OCI-M2 (cell line): ENCODE measurements around the gene TBX15.
"Not testable (repeated sequence)": the region's sequence is repeated elsewhere in the genome, so short reads cannot be mapped to it uniquely, and the experiment has no call there.

Experiments used
- DNase-seq: peaks from one replicate; lab custom pipeline; 2025; ENCODE audit not compliant: unreplicated experiment; lab: John Stamatoyannopoulos, UW

TBX15 gene

DNA sequence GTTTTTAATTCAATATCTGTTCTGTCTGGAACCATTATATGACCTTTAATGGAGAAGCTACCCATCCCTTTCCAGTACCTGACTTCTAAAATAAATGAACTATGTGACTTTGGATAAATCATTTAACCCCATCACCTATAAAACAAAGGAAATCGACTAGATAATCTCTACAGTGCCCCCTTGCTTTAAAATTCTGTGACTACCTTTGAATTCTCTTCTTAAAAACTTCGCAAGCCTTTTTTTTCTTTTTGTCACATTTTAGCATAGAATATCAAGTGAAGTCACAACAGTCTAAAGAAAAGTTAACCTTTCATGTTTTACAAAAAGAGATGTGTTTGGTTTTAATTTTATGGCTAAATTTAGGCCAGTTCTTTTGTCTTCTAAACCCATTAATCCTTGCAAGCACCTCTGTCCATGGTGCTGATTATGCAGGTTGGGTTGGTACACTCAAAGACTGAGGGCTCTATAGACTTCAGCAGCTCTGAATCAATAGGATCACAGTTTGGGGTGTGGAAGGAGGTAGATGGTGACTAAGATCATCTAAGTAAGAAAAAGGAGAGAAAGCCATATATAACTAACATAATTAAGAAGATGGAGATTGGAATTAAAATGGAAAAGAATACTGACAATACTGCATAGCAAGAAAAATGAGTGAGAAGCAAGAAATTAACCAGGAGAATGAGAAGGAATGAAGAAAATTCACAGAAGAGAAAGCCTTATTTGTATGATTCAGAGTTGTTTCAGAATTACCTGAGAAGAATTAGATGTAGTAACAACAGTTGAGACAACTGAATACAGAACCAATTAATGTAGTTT lies 59.2 kb downstream of the TBX15 start:
- no peak for DNase-seq

DNA sequence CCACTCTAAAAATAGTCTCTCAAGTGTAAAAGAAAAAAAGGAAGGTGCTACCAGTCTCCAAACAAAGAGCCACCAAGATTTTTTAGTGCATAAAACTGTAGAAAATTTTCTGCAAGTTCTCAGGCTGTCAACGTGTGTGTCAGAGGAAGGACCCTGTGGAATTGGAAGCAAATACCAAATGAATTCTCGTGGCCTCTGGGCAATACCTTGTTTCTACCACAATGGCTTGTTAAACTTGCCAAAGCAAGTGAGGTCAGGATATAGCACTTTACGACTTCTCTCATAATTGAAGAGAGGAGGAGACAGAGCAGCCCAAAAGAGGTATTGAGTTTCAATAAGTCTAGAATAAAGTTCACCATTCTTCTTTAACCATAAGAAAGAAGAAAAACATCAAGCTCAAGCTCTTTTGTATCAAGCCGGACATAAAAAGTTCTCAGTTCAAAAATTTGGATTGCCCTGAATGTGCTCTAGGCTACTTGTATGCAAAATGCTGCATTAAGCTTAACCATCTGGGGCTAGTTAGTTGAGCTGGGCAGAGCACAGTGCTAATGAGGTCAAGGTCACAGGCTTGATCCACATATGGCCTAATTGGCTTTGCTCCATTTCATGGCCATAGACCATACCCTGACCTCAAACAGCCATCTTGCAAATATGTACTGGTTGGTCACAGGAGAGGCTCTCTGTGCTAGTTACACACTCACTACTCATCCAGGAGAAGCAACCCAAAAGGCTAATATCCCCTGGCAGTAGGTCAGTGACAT lies 60.5 kb downstream of the TBX15 start:
- no peak for DNase-seq

DNA sequence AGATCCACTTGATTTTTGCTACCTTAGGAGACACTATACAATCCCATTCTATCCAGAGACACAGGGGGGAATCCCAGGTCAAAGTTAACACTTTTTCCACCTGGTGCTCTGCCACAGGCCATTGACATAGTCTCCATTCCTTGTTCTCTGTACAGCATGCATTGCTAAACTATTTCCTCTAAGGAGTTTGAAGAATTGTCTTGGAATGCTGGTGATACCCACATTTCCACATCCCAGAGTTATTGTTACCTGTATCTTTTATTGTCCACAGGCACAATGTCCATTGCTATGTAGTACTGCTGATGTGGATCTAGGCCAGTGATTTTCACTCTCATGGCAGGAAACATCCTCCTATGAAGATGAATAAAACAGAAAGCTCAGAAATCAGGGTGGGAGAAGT lies 61.9 kb downstream of the TBX15 start:
- DNase-seq, result no peak

DNA sequence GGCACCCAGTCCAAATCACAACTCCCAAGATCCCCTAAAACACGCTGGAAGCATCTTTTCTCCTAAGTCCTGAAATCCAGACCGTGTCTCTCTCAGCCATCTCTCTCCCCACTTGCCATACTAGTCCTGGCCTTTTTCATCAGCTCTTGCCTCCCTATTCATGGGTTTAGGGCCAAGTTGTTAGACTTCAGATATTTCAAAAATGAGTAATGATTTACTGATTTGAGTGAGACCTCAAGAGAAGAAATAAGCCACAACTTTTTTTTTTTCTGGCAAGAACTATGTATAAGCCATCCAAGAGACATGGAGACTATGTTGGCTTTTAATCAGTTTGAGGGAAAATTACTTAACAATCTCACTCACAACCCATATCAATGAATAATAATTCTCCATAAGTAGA lies 62.5 kb downstream of the TBX15 start:
- DNase-seq, result no peak

DNA sequence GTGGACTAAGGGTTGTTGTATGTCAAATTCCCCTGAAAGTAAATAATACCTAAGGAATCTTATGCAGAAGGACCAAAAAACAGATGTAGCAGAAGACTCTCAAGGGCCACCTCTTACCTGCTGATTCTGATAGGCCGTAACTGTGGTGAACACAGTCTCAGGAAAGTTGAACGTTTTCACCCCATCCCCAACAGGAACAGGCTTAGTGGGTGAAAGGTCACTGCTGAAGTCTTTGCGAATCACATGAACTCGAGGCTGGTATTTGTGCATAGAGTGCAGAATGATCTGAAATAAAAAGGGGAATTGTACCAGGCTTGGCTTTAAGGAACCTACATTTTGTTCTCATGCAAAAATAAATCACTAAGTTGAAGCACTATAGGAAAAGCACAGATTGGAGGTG lies 64.8 kb downstream of the TBX15 start:
- DNase-seq, result no peak

DNA sequence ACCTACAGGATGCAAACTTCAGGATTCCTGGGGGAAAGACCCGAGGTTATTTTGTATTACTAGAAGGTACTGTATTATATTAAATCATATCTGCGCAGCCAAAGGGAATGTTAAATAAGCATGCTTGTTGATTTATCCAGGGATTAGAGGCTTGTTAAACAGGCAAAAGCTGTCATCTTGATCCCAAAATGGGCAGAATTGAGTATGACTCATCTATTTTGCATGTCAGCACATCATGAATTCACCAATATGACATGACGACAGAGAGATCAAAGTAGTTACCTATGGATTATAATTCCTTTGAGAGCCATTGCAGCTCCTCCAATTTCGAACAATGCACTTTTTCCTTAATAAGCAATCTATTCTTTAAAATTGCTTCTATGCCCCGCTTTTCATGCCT lies 66.1 kb downstream of the TBX15 start:
- DNase-seq, result no peak

DNA sequence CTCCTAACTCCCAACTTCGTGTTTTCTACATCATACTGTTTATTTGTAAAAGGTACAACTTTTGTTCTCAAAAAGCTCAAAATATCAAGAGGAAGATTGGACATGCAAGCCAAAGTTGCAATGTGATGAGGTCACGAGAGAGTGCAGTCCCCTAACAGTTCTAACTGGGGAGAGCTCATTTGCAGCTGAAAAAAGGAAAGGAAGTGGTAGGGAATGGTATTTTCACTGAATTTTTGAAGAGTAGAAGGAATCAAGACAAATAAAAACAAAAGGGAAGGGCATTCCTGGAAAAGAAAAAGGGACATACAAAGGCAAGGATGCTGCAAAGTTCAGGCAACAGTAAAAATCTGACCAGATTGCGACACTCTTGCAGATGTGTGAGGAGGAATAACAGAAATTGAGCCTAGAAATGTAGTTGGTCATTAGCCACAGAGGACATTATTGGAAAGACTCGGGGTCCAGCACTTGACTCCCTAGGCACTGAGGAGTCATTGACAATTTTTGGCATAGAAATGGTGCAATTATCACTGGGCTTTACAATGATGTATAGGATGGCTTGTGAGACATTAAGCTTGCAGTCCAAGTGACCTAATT lies 67.9 kb downstream of the TBX15 start:
- no peak for DNase-seq

DNA sequence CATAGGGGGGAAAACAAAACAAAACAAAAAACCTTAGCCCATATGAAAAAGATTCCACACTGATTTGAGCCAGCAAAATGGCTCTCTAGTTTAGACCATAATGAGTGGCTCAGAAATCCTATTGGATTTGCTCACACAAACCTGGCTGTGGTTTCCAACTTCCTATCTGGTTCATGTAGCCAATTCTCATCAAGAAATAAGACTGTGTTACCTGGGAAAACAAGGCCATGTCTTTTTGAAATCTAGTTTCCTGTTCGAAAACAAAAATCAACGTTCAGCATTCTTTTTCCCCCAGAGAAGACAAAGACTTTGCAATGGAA lies 69.2 kb downstream of the TBX15 start:
- DNase-seq, result no peak

DNA sequence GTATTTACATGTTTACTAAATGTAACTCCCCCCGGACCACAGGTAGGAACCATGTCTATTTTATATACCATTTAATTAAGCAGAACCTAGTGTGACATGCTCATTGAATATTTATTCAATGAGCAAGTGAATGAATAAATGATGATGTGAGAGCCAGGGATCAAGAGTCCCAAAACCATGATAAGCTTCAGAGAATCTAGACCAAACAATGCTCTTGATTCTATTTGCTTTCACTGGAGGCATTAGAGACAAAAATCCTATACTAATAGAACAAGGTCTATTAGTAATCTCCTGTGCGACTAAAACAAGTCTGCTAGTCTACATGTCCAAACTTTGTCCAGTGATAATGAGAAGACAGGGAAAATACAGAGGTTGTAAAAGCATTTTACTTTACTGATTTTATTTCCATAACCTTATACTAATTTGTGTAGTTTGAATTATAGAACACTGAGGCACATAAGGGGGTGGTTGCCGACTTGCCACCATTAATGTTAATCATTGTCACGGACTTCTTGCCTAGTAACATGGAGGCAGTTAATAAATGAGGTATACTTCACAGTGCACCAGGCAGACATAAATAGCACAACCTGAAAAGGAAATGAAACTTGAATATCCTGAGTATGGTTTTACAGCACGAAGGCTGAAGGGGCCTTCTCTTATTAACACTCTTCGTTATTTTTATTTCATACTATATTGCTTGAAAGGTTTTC lies 69.8 kb downstream of the TBX15 start:
- DNase-seq, result no peak

DNA sequence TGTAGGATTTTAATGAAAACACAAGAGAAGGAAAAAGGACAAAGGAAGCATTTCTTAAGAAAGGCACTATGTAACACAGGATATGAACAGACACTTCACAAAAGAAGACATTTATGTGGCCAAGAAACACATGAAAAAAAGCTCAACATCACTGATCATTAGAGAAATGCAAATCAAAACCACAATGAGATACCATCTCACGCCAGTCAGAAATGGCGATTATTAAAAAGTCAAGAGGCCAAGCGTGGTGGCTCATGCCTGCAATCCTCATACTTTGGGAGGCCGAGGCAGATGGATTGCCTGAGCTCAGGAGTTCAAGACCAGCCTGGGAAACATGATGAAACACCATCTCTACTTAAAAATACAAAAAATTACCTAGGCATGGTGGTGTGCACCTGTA lies 71.8 kb downstream of the TBX15 start:
- DNase-seq, result not testable (repeated sequence)

DNA sequence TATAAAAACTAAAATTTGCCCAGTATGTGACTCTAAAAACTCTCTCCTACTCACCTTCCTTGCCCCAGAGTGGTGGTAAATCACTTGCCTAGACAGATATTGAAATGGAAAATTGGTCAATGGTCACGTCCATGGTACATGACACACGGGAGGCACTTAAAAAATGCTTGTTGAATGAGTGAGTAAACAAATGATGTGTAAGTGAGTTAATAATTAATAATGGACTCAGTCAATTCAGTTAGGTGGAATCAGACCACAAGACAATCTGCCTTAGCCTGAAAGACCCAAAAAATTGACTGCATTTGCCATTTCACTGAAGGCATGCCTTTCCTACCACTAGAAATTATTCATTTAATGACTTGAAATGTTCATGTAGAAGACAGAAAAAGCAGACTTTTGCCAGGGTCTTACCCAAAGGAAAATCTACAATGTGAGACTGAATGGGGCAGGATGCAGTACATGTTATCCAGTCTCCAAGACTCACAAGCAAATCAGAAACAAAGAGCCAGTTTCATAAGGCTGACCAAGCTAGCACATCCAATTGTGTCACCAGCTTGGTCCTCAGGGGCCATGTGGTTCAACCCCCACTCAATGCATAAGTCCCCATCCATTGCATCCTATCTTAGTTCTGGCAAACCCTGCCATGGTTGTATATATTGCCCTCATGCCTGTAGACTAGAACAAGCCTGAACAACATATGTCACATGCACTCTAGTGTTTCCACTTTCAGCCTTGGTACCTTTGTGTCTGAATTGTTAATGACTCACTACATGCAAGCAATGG lies 73.6 kb downstream of the TBX15 start:
- no peak for DNase-seq

DNA sequence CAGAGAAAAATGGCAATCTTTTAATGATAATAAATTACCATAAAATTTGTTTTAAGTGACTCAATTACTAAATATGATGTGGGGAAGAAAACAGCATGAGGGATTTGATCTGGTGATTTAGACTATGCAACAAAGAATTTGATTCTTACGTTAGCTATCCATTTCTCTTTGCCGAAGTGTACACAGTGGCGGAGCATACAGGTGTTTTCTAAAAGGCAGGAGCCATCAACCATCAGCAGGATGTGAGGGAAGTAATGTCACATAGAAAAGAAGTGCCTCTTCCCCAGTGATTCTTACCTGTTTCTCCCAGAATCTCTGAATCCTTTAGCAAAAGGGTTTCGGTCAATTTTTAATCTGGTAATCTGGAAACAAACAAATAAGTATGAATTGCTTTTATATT lies 74.3 kb downstream of the TBX15 start:
- DNase-seq, result no peak

DNA sequence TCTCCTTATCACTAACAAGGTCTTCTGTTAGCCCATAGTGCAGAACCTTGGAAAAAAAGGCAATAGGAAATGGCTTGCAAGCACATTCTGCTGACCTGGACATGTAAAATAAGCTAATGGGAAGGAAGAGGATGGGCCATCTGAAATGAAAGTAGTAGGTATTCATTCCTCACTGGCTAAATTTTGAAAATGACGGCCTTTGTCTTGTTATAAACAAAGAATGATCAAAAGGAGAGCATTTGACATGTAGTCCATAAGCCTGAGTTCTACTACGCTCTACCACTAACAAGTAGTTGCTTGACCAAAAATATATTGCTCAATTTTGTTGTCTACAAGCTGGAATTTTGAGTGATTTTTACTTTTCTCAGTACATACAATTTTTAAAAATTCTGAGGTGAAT lies 75.6 kb downstream of the TBX15 start:
- no peak for DNase-seq

DNA sequence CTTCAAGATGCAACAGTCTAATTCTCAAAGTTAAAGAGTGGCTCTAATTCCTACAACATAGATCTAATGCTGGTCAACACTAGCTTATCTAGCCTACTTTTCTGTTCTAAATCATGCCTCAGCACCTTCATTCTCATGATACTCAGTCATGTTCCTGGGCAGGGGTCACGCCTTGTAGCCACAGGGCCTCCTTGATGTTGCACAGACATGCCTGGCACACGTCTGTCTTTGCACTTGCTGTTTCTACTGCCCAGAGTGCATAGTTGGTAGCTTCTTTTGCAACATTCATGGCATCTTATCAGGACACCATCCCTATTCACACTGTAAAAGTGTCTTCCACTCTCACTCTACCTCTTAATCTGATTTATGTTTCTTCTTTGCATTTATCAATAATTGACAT lies 76.6 kb downstream of the TBX15 start:
- no peak for DNase-seq

DNA sequence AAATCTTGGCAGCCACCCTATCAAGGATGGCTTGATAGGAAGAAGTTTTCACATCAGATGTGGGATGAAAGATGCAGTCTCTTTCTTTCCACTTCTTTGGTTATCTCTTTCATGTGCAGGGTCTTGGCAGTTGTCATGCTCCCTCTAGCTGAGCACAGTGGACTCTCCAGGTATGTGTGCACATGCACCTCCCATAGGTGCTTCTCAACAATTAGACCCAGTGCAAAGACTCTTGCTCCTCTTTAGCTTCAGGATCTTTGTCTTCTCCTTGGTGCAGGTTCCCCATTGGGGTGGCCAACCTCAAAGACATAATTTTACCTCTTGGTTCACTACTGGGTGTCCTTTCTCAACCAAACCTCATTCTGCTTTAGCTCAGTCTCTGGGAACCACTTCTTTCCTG lies 80.7 kb downstream of the TBX15 start:
- DNase-seq, result no peak

DNA sequence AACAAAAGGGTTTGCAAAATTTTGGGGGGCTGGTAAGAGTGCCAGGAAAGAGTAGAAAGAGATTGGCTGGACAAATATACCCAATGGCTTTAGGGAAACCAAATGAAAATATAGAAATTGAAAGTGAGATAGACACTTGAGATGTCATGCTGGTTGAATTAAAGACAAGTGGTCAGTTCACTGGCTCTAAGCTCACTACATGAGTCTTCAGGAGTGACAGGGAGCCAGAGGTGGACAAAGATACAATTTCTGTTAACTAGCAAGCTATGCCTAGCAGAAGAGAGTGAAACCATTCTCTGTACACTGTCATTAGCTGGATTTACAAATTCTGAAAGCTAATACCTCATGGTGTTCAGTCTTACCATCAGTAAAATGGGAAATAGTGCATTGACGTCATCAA lies 82.5 kb downstream of the TBX15 start:
- DNase-seq, result no peak

DNA sequence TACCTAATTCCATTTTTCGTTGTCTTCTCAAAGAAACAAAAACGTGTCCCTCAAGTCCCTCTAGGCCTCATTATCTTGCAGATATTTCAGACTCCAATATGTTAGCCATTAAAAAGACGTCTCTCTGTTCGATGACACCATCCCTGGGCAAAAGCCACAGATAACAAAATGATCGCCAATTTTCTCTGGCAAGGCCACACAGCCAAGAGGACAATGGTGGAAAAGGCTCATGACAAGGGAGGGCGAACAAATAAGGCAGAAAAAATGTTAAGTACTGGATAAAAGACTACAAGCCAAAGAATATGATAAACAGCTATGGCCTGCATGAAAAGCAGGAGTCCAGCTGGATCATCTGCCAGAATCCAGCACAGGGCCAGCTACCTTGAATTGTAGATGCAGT lies 82.9 kb downstream of the TBX15 start:
- DNase-seq, result no peak

DNA sequence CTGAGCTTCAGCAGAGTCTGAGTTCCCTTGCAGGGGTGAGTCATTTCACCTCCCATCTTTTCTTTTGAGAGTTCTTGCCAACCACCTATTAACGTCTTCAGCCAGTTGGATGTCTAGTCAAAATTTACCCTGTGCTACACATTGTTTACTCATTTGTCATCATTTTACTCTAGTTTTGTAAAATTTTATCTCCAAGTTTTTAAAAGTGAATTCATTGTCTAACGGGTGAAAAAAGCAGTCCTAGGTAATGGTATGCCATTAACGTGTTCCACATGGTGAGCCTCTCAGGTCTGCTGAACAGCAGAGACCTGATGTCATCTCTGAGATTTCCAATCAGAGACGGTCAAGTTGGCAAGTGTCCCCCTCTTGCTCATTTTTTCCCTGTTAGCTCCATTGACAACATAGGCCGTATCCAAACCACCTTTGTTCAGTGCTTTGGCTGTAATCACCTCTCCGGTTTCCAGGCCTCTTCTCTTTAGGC lies 85.4 kb downstream of the TBX15 start:
- DNase-seq, result no peak

DNA sequence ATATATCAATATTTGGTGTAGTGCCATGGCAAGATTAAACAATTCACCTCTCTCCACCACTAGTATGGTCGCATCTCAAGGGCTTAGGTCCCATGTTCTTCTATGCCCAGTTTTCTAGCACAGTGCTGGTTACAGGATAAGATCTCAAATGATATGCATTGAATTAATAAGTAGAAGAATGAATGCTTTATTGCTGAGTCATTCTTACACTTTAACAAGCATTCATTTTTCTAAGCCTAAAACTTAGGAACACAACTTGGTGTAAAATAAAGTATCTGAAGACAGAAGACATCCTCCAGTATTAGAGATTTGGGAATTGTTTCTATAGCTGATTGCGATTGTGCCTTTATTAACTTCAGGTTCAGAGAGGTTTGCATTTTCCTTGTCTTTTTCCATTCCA lies 85.8 kb downstream of the TBX15 start:
- no peak for DNase-seq

DNA sequence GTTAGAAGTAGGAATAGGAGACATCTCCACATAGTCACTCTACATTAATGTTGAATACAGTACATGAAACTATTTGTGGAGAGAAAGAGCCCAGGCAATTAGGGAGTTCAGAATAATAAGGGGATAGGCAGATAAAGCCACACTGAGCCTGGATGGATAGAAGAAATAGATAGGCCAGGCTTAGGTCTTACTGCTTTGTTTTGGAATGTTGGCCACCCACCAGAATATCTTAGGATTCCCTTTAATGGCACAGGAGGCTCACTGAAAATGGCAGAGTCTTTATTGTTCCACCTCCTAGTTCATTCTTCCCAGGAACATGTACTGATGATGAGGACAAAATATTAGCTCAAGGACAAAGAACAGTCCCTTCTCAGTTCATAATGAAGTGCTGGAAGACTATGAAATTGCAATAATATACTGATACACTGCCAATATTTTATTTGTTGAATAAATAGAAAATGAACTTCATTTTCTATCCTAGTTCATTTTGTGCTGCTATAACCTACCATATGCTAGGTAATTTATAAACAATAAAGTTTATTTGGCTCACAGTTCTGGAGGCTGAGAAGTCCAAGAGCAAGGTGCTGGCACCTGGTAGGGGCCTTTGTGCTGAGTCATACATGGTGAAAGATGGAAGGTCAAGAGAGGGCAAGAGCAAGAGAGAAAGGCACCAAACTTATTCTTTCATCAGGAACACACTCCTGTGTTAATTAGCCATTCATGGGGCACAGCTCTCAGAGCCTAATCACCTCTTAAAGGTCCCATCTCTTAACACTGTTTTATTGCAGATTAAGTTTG lies 87.3 kb downstream of the TBX15 start:
- DNase-seq, result no peak
